ENCODE measurements around the gene CXCL17.

- TF ChIP-seq CTCF (IDR thresholded peaks at IDR 0.05; ENCODE audit: low read depth, low read length, poor library complexity, severe bottlenecking) (no peak), EZH2phosphoT487 (IDR thresholded peaks at IDR 0.05; ENCODE audit: borderline replicate concordance, low read length) (no peak)
Observed at GRCh38 chr19:42400404-42400803, 42.3 kb downstream of the CXCL17 start.

Measured in DOHH2 (cell line).